Embryonic facial prominence (tissue), 1 donor: Measurements from ENCODE around the gene APH1A.
"Not testable (repeated sequence)": the region's sequence is repeated elsewhere in the genome, so short reads cannot be mapped to it uniquely, and the experiment has no call there.

ENCODE experiments used
- DNase-seq: peaks from one replicate; pipeline ENCODE4 v3.0.0-alpha.2; 2016; ENCODE audit errors: extremely low spot score

The APH1A gene

GRCh38 chr1:150268340-150268704 is 494 bp downstream of the APH1A start:
- no peak for DNase-seq

GRCh38 chr1:150267896-150268295 is 920 bp downstream of the APH1A start:
- no peak for DNase-seq

GRCh38 chr1:150263549-150263948 is 5.3 kb downstream of the APH1A start:
- DNase-seq, result no peak

GRCh38 chr1:150262388-150263320 is 6.2 kb downstream of the APH1A start:
- DNase-seq, result no peak

- DNase-seq, result no peak
Measured at GRCh38 chr1:150261367-150261766, 7.4 kb downstream of the APH1A start.

GRCh38 chr1:150259758-150260669 is 8.8 kb downstream of the APH1A start:
- DNase-seq, result peak; percentile 56

- DNase-seq, result no peak
Measured at GRCh38 chr1:150259217-150259616, 9.6 kb downstream of the APH1A start.

- DNase-seq, result no peak
Measured at GRCh38 chr1:150257624-150258585, 10.9 kb downstream of the APH1A start, which contains the start of gene CA14. CA14 (plus strand) TSS chr1:150257774; CDS start chr1:150258129, 355 bp downstream.

- no peak for DNase-seq
Measured at GRCh38 chr1:150256554-150257341, 12.1 kb downstream of the APH1A start.

- DNase-seq, result no peak
Measured at GRCh38 chr1:150256198-150256553, 12.6 kb downstream of the APH1A start.

- DNase-seq, result no peak
Measured at GRCh38 chr1:150249936-150250335, 18.9 kb downstream of the APH1A start.

GRCh38 chr1:150243003-150243402 is 25.8 kb downstream of the APH1A start:
- DNase-seq, result no peak

GRCh38 chr1:150237746-150238145 is 31.1 kb downstream of the APH1A start:
- no peak for DNase-seq

- DNase-seq, result not testable (repeated sequence)
Measured at GRCh38 chr1:150237176-150237575, 31.6 kb downstream of the APH1A start.

GRCh38 chr1:150236614-150237100 is 32.2 kb downstream of the APH1A start:
- DNase-seq, result no peak

GRCh38 chr1:150235852-150236613 is 32.8 kb downstream of the APH1A start, which contains the start of gene ANP32E:
ANP32E (minus strand) TSS chr1:150236112; CDS start chr1:150235786, 326 bp downstream.
- DNase-seq, result peak; percentile 98

GRCh38 chr1:150235294-150235851 is 33.4 kb downstream of the APH1A start:
- no peak for DNase-seq

GRCh38 chr1:150234566-150235293 is 34.1 kb downstream of the APH1A start:
- peak; percentile 54 for DNase-seq

GRCh38 chr1:150234309-150234565 is 34.6 kb downstream of the APH1A start:
- no peak for DNase-seq
